Daoy (cell line): ENCODE results near the gene LDLRAD1. TPM values are rescaled to one million over a fixed set of nuclear protein-coding genes. Genes with fewer than 3 reads are reported as not detected.
A peak's percentile ranks its signal among the peaks of the same experiment; 100 is the strongest.
"Not testable (repeated sequence)": the region's sequence is repeated elsewhere in the genome, so short reads cannot be mapped to it uniquely, and the experiment has no call there.

Experiments
- DNase-seq: peaks from one replicate; pipeline ENCODE4 v3.0.0-alpha.2; 2015; ENCODE audit warnings: low read depth
- total RNA-seq: library from RNA; depleted of rRNA; stranded (reverse); fragments of >200 nt; shearing (Covaris generic); gene quantifications from 2 replicates; pipeline ENCODE4 v1.2.3, GENCODE V29; 2014

The LDLRAD1 gene
- total RNA-seq, 1 experiment from 2014 or later, result not detected

GRCh38 chr1:53992085-53992874 lies 25.7 kb downstream of the LDLRAD1 start:
- no peak for DNase-seq

DNA sequence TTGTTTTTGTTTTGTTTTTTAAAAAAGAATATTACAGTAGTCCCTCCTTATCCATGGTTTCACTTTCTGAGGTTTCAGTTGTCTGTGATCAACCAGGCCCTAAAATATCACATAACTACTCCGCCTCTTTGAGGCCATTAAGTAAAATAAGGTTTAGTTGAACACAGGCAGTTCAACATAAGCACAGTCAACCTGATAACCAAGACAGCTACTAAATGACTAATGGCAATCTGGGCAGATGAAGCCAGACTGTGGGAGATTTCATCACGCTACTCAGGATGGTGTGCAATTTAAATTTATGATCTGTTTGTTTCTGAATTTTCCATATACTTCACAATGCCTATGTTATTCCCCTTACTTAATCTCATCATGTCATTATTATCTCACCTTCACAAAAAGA lies 30.1 kb downstream of the LDLRAD1 start:
- DNase-seq, result no peak

DNA sequence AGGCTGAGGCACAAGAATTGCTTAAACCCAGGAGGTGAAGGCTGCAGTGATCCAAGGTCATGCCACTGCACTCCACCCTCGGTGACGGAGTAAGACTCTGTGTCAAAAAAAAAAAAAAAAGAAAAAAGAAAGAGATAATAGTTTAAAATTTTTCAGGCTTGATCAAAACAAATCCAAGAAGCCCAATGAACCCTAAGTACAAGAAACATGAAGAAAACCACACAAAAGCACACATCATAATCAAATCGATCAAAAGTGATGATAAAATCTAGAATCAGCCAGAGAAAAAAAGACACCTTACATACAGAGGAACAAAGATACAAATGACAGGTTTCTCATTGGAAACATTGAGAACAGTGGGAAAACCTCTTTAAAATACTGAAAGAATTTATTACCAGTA lies 31.5 kb downstream of the LDLRAD1 start:
- DNase-seq, result no peak

- no peak for DNase-seq
These were observed 33.3 kb downstream of the LDLRAD1 start for GRCh38 chr1:53984726-53985125.

DNA sequence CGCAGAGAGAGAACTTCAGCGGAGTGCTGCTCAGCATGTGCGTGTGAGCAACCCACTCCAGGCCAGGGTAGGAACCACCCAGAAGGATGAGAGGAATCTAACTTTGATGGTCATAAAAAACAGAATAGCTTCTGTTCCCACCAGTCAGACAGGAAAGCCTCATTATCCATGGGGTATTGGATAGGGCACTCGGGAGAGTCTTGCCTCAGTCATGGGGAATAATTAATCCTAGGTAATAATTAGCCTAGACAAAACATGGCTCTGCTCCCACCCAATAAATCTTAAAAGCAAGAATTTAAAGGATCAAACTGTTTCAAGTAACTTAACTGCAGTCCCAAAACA lies 35.3 kb downstream of the LDLRAD1 start:
- DNase-seq, result no peak

DNA sequence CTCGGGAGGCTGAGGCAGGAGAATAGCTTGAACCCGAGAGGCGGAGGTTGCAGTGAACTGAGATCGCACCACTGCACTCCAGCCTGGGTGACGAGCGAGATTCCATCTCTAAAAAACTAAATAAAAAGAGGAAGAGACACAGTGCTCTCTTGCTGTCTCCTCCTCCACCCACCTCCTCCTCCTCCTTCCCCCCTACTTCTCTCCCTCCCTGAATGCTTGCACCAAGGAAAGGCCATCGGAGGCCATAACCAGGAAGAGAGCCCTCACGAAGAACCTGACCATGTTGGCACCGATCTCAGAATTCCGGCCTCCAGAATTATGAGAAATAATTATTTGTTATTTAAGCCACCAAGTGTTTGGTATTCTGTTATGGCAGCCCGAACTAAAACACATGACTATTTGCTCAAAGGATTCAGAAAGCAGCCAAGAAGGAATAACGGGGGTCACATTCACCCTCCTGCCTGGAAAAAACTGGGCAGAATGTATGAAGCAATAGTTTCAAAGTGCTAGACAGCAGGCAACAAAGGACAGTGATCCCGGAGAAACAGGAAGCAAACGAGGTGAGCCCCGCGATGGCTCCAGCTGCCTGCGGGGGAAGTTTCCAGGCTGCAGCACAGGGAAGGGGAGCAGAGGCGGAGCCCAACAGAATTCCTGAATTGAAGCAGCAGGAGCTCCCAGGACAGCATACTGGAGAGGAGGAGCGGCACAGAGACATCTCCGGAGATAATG lies 35.8 kb downstream of the LDLRAD1 start:
- DNase-seq, result peak; percentile 27

DNA sequence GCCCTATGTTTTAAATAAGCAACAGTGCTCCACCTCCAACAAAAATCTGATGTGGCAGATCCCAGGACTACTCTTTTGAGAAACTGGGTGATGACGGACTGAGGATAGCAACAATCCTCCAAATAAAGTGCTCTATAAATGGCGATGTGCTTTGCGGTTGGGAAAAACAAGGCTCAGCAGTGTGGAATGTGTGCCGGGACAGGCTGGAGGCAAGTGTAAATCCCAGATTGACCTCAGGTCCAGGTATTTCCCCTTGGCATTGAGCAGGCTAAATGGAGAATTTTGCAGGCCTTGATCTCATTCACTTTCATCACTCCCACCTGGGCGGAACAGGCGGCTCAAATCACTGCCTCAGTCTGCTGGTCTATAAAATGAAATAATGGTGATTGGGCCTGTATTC lies 36.8 kb downstream of the LDLRAD1 start:
- DNase-seq, result peak; percentile 15

- DNase-seq, result no peak
These were observed 38.1 kb downstream of the LDLRAD1 start for GRCh38 chr1:53979712-53980450.

GRCh38 chr1:53975861-53976260 lies 42.1 kb downstream of the LDLRAD1 start:
- DNase-seq, result no peak

DNA sequence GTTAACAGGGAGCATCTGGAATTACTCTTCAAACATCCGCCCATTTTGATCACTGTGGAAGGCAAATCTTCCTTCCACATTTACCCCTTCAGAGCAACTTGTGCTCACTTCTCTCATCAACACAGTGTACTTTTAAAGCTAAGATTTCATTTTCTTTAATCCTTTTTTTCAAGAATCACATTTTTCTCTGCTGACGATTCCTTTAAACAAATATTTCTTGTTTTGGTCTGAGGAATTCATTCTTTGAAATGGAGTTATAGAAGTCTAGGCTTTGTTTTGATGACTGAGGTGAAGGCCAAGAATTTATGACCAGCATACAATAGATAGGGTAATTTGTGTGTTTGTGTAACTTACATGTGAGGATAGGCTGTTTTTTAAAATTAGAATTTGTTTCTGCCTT lies 46.3 kb downstream of the LDLRAD1 start:
- no peak for DNase-seq

DNA sequence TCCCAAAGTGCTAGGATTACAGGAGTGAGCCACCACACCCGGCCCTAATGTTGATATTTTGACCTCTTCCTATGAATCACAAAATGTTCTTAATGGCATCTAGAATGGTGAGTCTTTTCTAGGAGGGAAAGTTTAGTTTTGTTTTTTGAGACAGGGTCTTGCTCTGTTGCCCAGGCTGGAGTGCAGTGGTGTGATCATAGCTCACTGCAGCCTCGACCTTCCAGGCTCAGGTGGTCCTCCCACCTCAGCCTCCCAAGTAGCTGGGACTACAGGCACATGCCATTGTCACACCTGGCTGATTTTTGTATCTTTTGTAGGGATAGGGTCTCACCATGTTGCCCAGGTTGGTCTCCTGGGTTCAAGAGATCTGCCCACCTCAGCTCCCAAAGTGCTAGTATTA lies 48.7 kb downstream of the LDLRAD1 start:
- not testable (repeated sequence) for DNase-seq

DNA sequence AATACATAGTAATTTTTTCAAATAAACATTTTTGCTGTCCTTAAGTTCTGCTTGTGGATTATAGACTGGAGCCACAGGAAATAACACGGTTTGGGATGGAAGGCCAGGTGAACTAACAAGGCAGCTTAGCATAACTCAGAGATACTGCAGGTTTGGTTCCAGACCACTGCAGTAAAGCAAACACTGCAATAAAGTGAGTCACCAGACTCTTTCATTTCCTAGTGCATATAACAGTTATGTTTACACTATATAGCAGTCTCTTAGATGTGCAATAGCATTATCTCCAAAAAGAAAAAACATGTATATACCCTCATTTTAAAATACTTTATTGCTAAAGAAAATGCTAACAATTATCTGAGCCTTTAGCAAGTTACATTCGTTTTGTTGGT lies 49.9 kb downstream of the LDLRAD1 start:
- DNase-seq, result no peak

DNA sequence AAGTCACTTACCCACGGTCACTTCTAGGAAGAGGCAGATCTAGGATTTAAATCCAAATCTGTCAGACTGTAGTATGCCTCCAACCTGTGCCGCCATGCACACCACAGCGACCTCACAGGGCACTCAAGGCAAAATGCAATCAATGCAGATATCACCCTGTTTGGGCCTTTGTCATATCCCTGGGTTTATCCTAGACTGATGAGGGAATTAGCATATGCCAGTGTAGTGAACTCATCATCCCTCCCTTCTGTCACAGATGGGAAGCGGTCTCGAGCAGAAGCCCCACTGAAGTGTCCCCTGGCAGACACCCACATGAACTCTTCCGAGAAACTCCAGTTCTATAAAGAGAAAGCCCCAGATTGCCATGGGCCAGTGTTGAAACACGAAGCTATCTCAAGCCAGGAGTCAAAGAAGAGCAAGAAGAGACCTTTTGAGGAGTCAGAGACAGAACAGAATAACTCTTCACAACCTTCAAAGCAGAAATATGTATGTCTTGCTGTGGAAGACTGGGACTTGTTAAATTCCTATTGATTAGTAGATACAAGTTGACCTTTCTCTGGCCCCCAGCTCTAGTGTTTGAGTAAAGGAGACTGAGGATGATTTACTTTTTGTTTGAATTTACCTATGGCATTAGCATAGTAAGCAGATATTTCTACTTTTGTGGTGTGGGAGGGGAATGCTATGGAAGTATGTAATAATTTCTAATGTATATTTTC lies 50.4 kb downstream of the LDLRAD1 start:
- no peak for DNase-seq

DNA sequence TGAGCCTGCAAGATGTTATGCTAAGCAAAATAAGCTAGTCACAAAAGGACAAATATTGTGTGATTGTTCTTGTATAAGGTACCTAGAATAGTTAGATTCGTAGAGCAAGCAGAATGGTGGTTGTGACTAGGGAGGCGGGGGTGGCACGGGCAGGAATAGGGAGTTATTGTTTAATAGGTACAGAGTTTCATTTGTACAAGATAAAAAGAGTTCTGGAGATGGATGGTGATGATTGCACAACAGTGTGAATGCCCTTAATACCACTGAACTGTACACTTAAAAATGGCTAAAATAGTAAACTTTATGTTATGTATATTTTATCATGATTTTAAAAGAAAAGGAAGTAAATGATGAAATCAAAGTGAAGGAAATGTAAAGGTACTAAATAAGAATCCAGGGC lies 51.2 kb downstream of the LDLRAD1 start:
- DNase-seq, result no peak

GRCh38 chr1:53964109-53964508 lies 53.9 kb downstream of the LDLRAD1 start:
- no peak for DNase-seq

DNA sequence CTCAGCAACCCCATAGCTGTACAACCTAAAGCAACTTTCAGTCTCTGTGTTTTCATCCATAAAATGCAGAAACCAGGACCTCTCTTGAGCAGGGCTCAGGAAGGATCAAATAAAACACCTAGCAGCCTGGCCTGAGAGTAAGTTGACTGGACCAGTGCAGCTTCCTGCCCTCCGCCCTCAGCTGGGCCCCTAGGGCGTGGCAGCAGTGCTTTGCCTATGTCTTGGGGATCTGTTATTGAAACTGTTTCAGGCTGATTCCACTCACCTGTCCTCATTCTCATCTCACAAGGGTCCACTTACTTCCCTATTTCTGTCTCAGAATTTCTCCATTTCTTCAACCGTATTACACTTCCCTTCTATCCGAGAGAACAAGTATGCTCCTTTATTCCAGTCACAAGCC lies 54.5 kb downstream of the LDLRAD1 start:
- no peak for DNase-seq

DNA sequence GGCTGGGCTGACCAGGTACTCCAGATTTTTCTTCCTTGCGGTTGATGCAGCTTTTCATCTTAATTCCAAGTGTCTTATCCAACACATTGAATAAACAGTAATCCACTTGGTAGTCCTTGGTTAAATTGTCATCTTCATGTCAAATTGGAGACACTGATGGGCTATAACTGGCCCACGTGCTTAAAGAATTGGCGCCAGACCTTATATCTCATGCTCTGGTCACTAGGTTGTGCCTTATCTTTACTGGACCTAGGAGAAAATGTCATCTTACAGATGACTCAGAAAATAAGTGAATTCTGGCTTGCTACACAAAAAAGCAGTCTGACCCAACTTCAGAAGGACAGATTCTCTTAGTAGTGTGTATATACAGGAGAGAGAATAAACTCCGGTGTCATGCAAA lies 55.6 kb downstream of the LDLRAD1 start:
- DNase-seq, result no peak

GRCh38 chr1:53959664-53960250 lies 58.2 kb downstream of the LDLRAD1 start:
- DNase-seq, result peak; percentile 8
